ENCODE data around the gene RC3H1. TPM values are rescaled to one million over a fixed set of nuclear protein-coding genes. Genes with fewer than 3 reads are reported as not detected.
A peak's percentile ranks its signal among the peaks of the same experiment; 100 is the strongest.
"Not testable (repeated sequence)": the region's sequence is repeated elsewhere in the genome, so short reads cannot be mapped to it uniquely, and the experiment has no call there.

Gene RC3H1, protein sequence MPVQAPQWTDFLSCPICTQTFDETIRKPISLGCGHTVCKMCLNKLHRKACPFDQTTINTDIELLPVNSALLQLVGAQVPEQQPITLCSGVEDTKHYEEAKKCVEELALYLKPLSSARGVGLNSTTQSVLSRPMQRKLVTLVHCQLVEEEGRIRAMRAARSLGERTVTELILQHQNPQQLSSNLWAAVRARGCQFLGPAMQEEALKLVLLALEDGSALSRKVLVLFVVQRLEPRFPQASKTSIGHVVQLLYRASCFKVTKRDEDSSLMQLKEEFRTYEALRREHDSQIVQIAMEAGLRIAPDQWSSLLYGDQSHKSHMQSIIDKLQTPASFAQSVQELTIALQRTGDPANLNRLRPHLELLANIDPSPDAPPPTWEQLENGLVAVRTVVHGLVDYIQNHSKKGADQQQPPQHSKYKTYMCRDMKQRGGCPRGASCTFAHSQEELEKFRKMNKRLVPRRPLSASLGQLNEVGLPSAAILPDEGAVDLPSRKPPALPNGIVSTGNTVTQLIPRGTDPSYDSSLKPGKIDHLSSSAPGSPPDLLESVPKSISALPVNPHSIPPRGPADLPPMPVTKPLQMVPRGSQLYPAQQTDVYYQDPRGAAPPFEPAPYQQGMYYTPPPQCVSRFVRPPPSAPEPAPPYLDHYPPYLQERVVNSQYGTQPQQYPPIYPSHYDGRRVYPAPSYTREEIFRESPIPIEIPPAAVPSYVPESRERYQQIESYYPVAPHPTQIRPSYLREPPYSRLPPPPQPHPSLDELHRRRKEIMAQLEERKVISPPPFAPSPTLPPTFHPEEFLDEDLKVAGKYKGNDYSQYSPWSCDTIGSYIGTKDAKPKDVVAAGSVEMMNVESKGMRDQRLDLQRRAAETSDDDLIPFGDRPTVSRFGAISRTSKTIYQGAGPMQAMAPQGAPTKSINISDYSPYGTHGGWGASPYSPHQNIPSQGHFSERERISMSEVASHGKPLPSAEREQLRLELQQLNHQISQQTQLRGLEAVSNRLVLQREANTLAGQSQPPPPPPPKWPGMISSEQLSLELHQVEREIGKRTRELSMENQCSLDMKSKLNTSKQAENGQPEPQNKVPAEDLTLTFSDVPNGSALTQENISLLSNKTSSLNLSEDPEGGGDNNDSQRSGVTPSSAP
- 19.7 and 25.6 TPM in 2 replicates for total RNA-seq
- polyA plus RNA-seq (2012), result 3.9 TPM

DNA sequence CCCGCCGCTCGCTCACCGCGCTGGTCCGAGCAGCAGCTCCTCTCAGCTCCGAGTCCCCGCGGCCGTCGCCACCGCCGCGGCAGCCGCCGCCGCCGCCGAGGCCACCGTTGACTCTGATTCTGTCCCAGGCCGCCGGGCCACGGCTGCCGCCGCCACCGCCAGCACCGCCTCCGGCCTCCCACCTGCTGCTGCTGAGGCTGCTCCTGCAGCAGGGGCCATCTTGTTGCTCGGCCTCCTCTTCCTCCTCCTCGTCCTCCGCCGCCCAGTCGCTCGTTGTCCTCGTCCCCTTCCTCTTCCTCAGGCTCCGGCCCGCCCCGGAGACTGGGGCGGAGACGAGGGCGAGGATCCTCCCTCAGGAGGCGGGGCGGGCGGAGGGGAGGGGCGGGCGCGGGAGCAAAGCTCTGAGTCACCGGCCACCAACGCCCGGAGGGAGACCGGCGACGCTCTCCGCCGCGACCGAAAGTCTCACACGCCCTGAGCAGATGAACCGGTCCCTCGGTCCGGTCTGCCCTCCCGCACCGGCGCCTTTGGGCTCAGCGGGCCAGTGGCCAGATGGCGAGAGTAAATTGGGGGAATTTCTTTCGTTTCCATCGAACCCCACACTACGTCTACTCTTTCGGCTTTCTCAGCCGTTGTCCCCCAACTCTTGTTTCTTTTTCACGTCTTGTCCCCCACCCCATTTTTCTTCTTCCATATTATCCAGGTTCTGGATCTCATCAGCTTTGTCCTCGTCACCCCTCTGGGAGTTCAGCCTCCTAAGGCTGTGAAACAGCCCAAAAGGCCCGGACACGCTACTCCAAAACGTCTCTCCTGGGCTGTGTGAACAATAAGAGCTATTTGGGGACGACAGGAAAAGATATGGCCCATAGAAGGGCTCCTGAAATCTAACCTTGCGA is at the start of gene RC3H1:
Gene RC3H1 (minus strand): TSS at position 278 of the 896 bp plus-strand sequence. CDS start 29,372 bp downstream, outside the sequence.
- DNase-seq (ENCODE audit: low read depth), result peak; percentile 92

DNA sequence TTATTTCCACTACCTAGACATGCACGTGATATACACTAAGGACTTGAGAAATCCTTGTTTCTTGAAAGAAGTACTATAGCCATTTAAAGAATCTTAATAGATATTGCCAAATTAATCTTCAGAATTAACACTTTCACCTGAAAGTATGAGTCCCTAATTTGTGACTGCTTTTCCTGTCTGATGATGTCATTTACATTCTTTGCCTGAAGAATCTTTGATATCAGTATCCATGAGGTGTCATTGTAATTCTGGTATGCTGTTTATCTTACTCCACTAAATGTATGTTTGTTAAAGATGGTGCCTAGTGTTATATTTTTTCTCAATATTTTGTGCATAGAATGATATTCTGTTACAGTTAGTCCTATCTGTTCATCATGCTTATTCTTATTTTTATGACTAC is 48.5 kb upstream of the RC3H1 start:
- DNase-seq (ENCODE audit: low read depth), result no peak

DNA sequence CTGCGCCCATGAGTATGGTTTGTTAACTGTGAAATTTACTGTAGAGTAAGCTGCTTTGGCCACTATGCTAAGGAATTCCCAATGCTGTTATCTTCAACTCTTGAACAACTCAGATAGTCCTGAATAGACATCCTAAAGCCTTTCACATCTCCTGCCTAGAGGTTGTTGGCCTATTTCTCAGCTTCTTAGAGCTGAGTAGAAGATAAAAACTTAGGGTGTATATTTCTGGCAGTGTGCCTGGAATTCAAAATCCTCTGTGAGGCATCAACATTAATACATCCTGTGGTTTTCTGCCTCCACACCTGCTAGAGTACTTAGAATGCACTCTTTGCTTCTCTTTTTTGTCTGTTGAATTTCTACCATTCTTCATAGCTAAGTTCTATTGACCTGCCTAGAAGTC is 45.8 kb upstream of the RC3H1 start:
- peak; percentile 39 for DNase-seq (ENCODE audit: low read depth)

DNA sequence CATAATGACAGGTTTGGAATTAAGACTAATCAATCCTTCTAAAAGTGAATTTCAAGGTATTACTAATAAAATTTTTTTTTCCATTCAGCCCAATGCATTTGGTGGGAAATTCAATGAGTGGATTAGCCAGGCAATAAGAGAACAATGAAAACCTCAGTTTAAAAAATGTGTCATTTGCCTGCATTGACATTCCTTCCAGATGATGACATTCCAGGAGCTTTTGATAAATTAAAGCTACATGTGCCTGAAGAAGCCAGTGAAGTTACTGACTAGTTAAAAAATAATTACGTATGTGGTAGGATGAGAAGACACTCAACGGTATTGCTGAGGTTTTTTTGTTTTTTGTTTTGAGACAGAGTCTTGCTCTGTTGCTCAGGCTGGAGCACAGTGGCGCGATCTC is 37.9 kb upstream of the RC3H1 start:
- DNase-seq (ENCODE audit: low read depth), result no peak

DNA sequence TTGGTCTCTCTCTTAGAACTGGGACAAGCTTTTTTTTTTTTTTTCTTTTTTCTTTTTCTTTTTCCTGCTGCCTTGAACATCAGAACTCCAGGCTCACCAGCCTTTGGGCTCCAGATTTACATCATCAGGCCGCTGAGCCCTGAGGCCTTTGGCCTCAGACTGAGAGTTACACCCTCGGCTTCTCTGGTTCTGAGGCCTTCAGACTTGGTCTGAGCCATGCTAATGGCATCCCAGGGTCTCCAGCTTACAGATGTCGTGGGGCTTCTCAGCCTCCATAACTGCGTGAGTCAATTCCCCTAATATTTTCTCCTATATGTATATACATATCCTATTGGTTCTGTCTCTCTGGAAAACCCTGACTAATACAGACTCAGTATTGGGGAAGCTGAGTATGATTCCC is 36.5 kb upstream of the RC3H1 start:
- no peak for DNase-seq (ENCODE audit: low read depth)

DNA sequence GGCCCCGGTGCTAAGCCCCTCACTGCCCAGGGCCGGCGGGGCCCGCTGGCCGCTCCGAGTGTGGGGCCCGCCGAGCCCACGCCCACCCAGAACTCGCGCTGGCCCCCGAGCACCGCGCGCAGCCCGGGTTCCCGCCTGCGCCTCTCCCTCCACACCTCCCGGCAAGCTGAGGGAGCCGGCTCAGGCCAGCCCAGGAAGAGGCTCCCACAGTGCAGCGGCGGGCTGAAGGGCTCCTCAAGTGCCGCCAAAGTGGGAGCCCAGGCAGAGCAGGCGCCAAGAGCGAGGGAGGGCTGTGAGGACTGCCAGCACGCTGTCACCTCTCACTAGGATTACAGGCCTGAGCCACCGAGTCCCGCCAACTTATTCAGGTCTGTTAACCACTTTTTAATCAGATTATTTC is 34.5 kb upstream of the RC3H1 start:
- not testable (repeated sequence) for DNase-seq (ENCODE audit: low read depth)

DNA sequence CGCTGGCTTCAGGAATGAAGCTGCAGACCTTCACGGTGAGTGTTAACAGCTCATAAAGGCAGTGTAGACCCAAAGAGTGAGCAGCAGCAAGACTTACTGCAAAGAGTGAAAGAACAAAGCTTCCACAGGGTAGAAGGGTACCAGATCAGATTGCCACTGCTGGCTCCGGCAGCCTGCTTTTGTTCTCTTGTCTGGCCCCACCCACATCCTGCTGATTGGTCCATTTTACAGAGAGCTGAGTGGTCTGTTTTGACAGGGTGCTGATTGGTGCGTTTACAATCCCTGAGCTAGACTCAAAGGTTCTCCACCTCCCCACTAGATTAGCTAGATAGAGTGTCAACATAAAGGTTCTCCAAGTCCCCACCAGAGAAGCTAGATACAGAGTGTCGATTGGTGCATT is 33.6 kb upstream of the RC3H1 start:
- DNase-seq (ENCODE audit: low read depth), result not testable (repeated sequence)

DNA sequence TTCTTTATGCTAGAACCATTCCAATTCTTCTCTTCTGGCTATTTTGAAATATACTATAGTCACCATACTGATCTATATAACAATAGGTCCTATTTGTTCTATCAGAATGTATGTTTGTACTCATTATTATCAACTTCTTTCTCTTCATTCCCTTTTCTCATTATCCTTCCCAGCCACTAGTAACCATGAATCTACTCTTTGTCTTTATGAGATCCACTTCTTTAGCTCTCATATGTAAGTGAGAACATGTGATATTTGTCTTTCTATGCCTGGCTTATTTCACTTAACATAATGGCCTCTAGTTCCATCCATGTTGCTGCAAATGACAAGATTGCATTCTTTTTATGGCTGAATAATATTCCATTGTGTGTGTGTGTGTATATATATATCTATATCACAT is 31.7 kb upstream of the RC3H1 start:
- DNase-seq (ENCODE audit: low read depth), result no peak

DNA sequence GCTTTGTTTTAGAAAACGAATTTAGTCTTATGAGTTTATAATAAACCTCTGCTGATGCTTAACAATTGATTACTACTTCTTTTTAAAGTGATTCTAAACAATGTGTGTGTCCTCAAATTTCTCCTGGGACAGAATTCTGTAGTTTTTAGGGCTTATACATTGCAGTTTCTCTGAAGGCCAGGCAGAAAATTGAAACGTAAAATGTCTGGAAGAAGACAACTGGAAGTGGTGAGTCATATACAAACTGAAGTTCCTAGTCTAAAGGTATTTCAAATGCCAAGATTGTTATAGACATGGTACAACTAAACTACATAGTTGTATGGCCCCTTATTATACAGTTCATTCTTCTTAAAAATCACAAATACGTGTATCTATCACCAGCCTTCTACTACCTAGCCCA is 30.5 kb upstream of the RC3H1 start:
- DNase-seq (ENCODE audit: low read depth), result no peak

DNA sequence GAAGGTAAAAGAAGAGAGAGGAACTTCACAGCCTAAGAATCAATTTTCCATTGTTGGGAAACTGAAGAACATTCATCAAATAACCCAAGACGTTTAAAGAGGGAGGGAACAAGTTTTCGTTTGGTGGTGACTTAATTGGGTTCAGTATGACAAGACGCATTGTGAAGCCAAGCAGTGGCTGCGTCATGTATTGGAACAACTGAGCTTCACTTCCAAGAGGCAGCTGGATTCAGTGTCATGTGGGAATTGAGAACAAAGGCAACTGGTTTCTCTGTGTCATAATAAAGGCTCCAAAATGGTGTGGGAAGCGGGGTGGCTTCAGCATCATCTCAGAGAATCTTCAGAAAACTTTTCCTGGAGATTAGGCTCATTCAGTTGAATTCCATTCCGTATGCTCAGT is 29.8 kb upstream of the RC3H1 start:
- peak; percentile 45 for DNase-seq (ENCODE audit: low read depth)

DNA sequence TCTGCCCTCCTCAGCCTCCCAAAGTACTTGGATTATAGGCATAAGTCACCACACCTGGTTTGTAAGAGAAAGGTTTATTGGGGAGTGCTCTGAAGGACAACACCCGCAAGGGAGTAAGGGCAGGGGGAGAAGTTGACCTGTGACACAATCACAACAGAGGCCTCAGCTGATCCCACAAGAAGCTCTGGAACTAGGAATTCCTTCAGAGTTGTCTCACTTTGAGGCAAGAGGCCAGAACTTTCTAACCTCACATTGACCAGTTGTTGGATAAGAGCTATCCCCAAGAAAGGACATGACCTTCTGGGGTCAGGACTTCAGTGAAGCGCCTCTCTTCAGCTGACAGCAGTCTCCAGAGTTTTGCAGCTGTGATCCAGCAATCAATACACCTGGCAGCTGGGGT is 27.4 kb upstream of the RC3H1 start:
- peak; percentile 40 for DNase-seq (ENCODE audit: low read depth)

DNA sequence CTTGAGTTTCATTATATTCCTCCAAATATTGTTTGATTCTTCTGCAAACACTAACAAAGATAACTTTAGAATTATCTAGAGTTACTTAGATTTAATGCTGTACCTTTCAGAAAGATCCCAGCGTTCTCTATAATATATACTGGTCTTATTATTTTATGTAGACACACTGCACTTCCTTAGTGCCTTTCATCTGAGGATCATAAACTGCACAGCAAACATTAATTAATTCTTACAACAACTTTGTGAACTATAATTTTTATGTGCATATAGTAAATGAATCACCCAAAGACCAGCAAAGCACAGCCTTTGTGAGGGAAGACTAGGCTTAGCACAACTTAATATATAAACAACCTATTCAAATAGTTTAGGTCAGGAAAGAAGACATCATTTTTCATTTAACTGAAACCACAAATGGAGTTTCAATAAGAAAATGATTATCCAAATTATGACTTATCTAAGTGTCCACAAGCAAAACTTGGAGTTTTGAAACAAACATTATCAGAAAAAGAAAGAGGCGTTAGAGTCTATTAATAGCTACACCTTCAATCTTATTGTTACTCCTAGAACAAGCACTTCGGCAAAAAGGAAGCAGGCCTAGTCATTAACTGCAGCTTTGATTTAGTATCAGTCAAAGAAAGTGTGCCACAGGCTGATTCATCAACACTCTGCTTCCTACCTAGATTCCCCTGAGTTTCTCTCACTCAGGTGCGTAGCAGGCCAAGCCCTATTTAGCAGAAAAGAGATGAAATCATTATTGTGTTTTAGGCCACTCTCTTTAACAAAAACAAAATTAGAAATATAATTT is 22.5 kb upstream of the RC3H1 start:
- DNase-seq (ENCODE audit: low read depth), result no peak

DNA sequence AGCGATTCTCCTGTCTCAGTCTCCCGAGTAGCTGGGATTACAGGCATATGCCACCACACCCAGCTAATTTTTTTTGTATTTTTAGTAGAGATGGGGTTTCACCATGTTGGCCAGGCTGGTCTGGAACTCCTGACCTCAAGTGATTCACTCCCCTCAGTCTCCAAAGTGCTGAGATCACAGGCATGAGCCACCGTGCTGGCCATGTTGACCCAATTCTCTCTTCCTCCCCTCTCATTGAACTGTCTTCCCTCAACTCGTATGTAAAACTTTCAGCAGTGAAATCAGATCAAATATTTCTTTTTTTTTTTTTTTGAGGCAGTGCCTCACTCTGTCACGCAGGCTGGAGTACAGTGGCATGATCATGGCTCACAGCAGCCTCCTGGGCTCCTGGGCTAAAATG is 20.4 kb upstream of the RC3H1 start:
- not testable (repeated sequence) for DNase-seq (ENCODE audit: low read depth)

DNA sequence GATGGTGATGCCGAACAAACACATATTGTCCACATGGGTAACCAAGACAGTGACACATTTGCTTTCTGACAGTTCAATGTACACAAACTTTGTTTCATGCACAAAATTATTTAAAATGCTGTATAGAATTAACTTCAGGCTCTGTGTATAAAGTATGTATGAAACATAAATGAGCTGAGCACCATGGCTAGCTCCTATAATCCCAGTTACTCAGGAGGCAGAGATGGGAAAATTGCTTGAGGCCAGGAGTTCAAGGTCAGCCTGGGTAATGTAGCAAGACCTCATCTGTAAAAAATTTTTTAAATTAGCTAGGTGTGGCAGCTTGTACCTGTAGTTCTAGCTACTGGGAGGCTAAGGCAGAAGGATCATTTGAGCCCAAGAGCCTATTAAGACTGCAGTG is 19.2 kb upstream of the RC3H1 start:
- DNase-seq (ENCODE audit: low read depth), result no peak

DNA sequence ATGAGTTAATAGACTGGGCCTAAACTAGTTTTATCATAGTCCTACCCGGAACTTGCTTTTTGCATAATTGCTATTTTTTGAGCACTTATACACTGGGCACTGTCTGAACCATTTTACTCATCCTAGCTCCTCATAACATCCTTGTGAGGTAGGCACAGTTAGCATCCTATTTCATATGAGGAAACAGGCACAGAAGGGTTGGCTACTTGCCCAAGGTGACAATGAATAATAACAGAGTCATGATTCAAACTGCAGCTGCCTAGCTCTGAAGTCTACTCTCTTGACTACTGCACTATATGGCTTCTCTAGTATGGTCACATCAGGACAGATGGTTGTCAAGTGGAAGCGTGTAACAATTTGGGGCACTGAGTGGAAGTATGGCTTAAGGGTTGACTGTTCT is 18.2 kb upstream of the RC3H1 start:
- DNase-seq (ENCODE audit: low read depth), result peak; percentile 84

DNA sequence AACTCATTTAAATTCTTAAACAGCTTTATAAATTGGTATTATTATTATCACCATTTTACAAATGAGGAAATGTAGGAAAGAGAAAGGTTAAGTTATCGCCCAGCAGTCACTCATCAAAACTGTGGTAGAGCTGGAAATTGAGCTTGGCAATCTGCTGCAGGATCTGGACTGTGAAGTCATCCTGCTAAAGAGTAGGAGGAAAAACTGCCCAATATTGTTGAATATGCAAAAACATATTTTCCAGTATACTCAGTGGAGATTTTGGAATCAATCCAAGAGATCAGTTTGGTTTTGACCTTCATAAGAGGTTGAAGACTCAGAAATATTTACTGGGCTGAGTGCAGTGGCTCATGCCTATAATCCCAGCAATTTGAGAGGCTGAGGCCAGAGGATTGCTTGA is 16.9 kb upstream of the RC3H1 start:
- DNase-seq (ENCODE audit: low read depth), result no peak

DNA sequence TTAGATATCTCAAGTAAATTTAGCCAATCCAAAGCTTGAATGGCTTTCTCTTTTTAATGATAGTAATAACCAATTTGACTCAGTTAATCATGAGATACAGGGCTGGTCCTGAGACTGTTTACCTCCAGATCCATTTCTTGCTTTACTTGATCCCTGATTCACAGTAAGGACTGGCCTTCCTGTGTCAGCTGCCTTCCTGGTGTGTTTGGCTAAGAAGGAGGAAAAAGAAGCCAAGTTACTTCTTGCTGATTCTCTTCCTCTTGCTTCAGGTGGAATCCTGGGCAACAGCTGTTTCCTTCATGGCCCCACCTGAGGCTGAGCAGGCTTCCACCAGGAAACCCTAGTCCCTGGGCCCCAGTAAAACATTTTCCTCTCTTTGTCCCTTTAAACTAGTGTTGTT is 14.6 kb upstream of the RC3H1 start:
- DNase-seq (ENCODE audit: low read depth), result no peak

DNA sequence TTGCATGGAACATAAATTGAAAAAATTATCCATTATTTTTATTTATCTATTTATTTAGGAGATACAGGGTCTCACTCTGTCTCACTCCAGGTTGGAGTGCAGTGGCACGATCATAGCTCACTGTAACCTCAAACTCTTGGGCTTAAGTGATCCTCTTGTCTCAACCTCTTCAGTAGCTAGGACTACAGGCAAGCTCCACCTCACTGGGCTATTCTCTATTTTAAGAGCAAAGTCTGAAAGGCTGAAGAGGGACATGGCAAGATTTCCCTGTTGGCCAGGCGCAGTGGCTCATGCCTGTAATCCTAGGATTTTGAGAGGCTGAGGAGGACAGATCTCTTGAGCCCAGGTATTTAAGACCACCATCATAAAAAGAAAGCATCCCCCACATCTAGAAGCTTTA is 14.0 kb upstream of the RC3H1 start:
- no peak for DNase-seq (ENCODE audit: low read depth)

DNA sequence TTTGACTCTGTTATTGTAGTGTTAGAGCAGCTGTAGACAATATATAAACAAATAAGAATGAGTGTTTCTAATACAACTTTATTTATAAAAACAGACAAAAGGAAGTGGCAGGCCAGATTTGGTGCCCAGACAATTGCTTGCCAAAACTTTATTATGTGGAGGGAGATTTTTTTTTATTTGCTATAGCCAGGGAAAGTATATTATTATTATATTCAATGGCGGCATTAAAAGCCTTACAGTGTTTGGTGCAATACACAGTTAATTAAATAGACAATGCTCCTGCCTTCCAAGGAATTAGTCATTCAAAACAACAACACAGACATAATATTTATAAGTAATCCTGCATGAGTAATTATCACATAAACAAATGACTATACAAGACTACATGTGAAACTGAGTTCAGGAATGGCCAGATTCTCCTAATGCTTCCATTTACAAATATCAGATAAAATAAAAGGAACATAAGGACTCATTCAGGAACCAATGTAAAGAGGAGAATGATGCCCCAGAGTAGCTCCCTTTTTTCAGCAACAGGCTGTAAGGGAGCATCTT is 10.6 kb upstream of the RC3H1 start:
- DNase-seq (ENCODE audit: low read depth), result no peak

DNA sequence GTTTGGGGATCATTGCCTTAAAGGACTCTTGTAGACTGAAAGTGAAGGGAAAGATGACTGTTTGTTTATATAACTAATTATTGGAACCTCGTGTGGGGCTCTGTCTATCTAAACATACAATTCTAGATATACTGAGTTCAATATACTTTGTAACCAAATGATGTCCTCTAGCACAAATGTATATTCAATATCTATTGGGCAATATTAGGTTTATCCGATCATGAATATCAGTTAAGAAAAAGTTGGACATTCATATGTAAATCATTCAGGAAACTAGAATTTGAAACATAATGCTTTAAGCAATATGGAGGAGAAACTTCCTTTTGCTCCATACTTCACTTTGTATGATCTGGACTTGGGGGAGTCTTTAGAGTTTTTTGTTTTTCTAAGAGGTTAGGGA is 8.9 kb upstream of the RC3H1 start:
- no peak for DNase-seq (ENCODE audit: low read depth)
